Tibial artery (tissue), 4 donors: ENCODE measurements around the gene RELT.

ENCODE experiments used
- DNase-seq, 2 donors: peaks; one replicate each; pipeline ENCODE4 v3.0.0-alpha.2; 2019
- H3K27ac ChIP-seq, 2 donors: fragments of 200-600 bp; sonication (generic) in 1 of 2; 1 replicate in 1 of 2; 2 replicates in 1 of 2; pipeline ENCODE4 v1.5.1; 2018 to 2019; ENCODE audit warnings: mild to moderate bottlenecking in 1 of 2
- H3K27me3 ChIP-seq, 2 donors: fragments of 200-600 bp; sonication (generic) in 1 of 2; one replicate each; pipeline versions ENCODE4 v1.5.1 to v1.6.0; 2016 to 2019
- H3K36me3 ChIP-seq, 3 donors: fragments of 200-600 bp; sonication (generic) in 2 of 3; one replicate each; pipeline ENCODE4 v1.5.1; 2016 to 2019; ENCODE audit warnings: mild to moderate bottlenecking in 2 of 3
- H3K4me1 ChIP-seq, 4 donors: fragments of 200-600 bp; sonication (generic) in 2 of 4; 1 replicate in 3 of 4; 2 replicates in 1 of 4; pipeline ENCODE4 v1.5.1; 2016 to 2019
- H3K4me3 ChIP-seq, 2 donors: fragments of 200-600 bp; sonication (generic) in 1 of 2; 1 replicate in 1 of 2; 2 replicates in 1 of 2; pipeline ENCODE4 v1.5.1; 2018 to 2019; ENCODE audit warnings: mild to moderate bottlenecking in 2 of 2
- H3K9me3 ChIP-seq, 3 donors: fragments of 200-600 bp; sonication (generic) in 1 of 3; one replicate each; pipeline ENCODE4 v1.5.1; 2016 to 2019
- CTCF ChIP-seq, 2 experiments: fragments of 200-600 bp in 1 of 2; fragments of 450-650 bp in 1 of 2; IDR thresholded peaks; one replicate each; pipeline ENCODE4 v1.5.1; 2017 to 2019; ENCODE audit warnings: antibody characterized with exemption in 2 of 2, mild to moderate bottlenecking in 1 of 2, moderate library complexity in 1 of 2
- intact Hi-C: fragments of 100-400 bp; cut with DNase I; formaldehyde crosslinking; loops from one replicate; pipeline ENCODE4 v1.15.0; 2023; ENCODE audit warnings: low total_unique reads

Gene RELT

GRCh38 chr11:73423506-73423905, 47.3 kb downstream of the RELT start:
- H3K36me3 ChIP-seq = peaks cover 7 to 14% (median 10%) of the 10 kb centered on the region in 3 donors
- no peaks in the 10 kb centered on the region for H3K9me3 ChIP-seq
- TF ChIP-seq CTCF (IDR thresholded peaks at IDR 0.05) = no peak
- no peak overlapping the region for H3K4me3 ChIP-seq
- intact Hi-C loops = no loop called here
- peaks cover 0 to 22% (median 4%) of the 10 kb centered on the region in 4 donors for H3K4me1 ChIP-seq
- H3K27me3 ChIP-seq = no peaks in the 10 kb centered on the region
- H3K27ac ChIP-seq = no peak overlapping the region
- no peak for DNase-seq

DNA sequence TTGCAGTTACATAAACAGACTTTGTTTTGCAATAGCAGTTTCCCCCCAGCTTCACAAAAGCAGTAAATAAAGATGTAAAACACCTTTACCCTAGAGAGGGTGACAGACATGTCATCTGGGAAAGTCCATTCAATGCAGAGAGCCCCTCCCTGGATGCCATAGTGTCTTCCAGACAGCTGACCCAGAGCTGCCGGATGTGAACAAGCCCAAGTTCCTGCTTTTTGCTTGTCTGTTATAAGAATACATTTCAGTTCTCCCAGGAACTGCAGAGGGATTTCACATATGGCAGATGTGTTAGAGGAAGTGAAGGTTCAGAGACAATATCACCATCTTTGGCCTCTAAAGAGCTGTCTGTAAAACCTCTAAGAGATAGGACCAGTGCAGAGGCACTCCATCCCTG, 48.9 kb downstream of the RELT start:
- H3K4me3 ChIP-seq = no peak overlapping the region
- H3K4me1 ChIP-seq = peaks cover 0 to 32% (median 7%) of the 10 kb centered on the region in 4 donors
- no peak overlapping the region for H3K27ac ChIP-seq
- H3K9me3 ChIP-seq = no peaks in the 10 kb centered on the region
- peaks cover 0 to under 1% (median 0%) of the 10 kb centered on the region in 3 donors for H3K36me3 ChIP-seq
- TF ChIP-seq CTCF (IDR thresholded peaks at IDR 0.05) = no peak
- intact Hi-C loops = no loop called here
- H3K27me3 ChIP-seq = no peaks in the 10 kb centered on the region
- no peak for DNase-seq

- no peaks in the 10 kb centered on the region for H3K9me3 ChIP-seq
- H3K27me3 ChIP-seq = no peaks in the 10 kb centered on the region
- H3K4me3 ChIP-seq = no peak overlapping the region
- intact Hi-C loops = no loop called here
- H3K4me1 ChIP-seq = peaks cover 0 to 32% (median 7%) of the 10 kb centered on the region in 4 donors
- no peak for TF ChIP-seq CTCF (IDR thresholded peaks at IDR 0.05)
- H3K27ac ChIP-seq = peak overlapping the region in 1 of 2 donors; percentile 36
- peaks cover 0 to 6% (median 3%) of the 10 kb centered on the region in 3 donors for H3K36me3 ChIP-seq
- no peak for DNase-seq
Measured at GRCh38 chr11:73426219-73426850, 50.1 kb downstream of the RELT start.

DNA sequence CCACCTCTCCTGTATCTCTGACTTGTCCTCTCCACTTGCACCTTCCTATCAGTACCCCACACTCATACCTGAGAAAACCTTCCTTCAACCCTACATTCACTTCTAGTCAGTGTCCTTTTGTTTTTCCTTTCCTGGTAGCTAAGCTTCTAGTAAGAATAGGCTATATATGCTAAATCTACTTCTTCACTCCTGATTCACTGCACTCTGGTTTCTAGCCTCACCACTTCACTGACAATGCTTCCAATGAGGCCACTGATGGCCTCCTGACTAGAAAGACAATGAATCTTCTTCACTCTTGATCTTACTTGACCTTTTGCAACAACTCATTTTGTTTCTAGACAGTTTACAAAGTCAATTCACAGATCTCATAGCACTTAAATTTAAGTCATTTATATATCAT, 52.0 kb downstream of the RELT start:
- Histone ChIP-seq H3K4me3 (no peak overlapping the region), H3K27ac (no peak overlapping the region)

DNA sequence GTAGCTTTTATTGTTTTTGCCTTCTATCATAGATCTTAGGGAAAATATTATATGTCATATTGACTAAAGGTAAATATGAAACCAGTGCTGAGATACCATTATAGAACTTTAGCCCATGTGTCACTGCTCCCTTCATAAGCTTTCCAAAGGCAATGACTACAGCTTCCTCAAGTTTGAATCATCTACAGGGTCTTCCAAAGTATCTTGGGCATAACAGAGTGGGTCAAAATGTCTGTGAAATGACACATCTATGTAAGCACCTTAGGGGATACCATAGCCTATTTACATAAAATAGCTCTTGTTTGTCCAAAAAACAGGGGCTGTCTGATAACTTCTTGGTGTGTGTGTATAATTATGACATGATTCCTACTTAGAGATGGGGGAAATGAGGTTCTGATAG, 52.5 kb downstream of the RELT start:
- H3K4me3 ChIP-seq = no peak overlapping the region
- DNase-seq = no peak
- H3K27me3 ChIP-seq = no peaks in the 10 kb centered on the region
- intact Hi-C loops = no loop called here
- no peaks in the 10 kb centered on the region for H3K9me3 ChIP-seq
- H3K27ac ChIP-seq = no peak overlapping the region
- peaks cover 0 to 6% (median 3%) of the 10 kb centered on the region in 3 donors for H3K36me3 ChIP-seq
- TF ChIP-seq CTCF (IDR thresholded peaks at IDR 0.05) = no peak
- peaks cover 0 to 32% (median 7%) of the 10 kb centered on the region in 4 donors for H3K4me1 ChIP-seq

More for the DNA sequence above, 52.0 kb downstream of the RELT start:
- no peaks in the 10 kb centered on the region for H3K27me3 ChIP-seq
- H3K9me3 ChIP-seq = no peaks in the 10 kb centered on the region
- peaks cover 0 to 6% (median 3%) of the 10 kb centered on the region in 3 donors for H3K36me3 ChIP-seq
- TF ChIP-seq CTCF (IDR thresholded peaks at IDR 0.05) = no peak
- H3K4me1 ChIP-seq = peaks cover 0 to 32% (median 7%) of the 10 kb centered on the region in 4 donors
- intact Hi-C loops = no loop called here
- DNase-seq = no peak
